DOHH2 (cell line): ENCODE data around the gene RBFOX2.

Experiments
- CTCF ChIP-seq: fragments of 200-600 bp; sonication (generic); IDR thresholded peaks from one replicate; pipeline ENCODE4 v1.5.1; 2014; ENCODE audit warnings: antibody characterized with exemption, mild to moderate bottlenecking, low read depth, low read length; ENCODE audit not compliant: poor library complexity, severe bottlenecking
- EZH2phosphoT487 ChIP-seq: fragments of 200-600 bp; sonication (generic); IDR thresholded peaks from 2 replicates; pipeline ENCODE4 v1.6.1; 2017; ENCODE audit warnings: borderline replicate concordance, mild to moderate bottlenecking, antibody characterized with exemption, low read length, moderate library complexity, mixed read lengths

DNA sequence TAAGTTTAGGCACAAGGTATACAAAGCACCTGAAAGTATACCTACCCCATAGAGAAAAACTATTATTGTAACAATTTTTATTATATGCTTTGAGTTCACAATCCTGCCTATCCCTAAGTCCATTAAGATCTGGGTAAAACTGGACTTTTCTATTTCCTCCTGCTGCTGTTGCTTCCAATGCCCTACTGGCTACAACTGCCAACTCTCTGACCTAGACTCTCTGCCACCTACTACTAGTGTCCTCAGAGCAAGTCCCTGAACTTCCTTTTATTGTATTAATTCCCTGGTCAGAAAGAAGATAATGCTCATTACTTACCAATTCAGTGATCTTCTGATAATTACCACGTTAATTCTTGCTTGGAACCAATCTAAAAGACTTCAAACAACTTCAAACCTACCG, 70.3 kb downstream of the RBFOX2 start:
- TF ChIP-seq CTCF (no peak), EZH2phosphoT487 (no peak)
